COR-L47 (cell line): ENCODE results near the gene NFE2.
"Not testable (repeated sequence)": the region's sequence is repeated elsewhere in the genome, so short reads cannot be mapped to it uniquely, and the experiment has no call there.

Experiments
- DNase-seq: peaks from one replicate; lab custom pipeline; 2025; lab: John Stamatoyannopoulos, UW

Gene NFE2

GRCh38 chr12:54282949-54283593 lies 17.7 kb downstream of the NFE2 start:
- no peak for DNase-seq

GRCh38 chr12:54281694-54282093 lies 19.1 kb downstream of the NFE2 start:
- DNase-seq: not testable (repeated sequence)

GRCh38 chr12:54281261-54281638 lies 19.6 kb downstream of the NFE2 start:
- DNase-seq: not testable (repeated sequence)

- DNase-seq: peak; percentile 99
Measured at GRCh38 chr12:54280468-54281260, 20.2 kb downstream of the NFE2 start, which contains the start of gene HNRNPA1. TSS of gene HNRNPA1 (plus strand) at chr12:54280726. CDS start at chr12:54280808, 82 bp downstream.

- DNase-seq: peak; percentile 99
Measured at GRCh38 chr12:54279632-54280467, 21.0 kb downstream of the NFE2 start, which contains the start of gene CBX5. TSS of gene CBX5 (minus strand) at chr12:54280122. CDS start at chr12:54257650, 22,472 bp downstream.

- no peak for DNase-seq
Measured at GRCh38 chr12:54279227-54279631, 21.6 kb downstream of the NFE2 start.

GRCh38 chr12:54277823-54278276 lies 23.0 kb downstream of the NFE2 start:
- DNase-seq: no peak

GRCh38 chr12:54276368-54276767 lies 24.4 kb downstream of the NFE2 start:
- no peak for DNase-seq

- peak; percentile 65 for DNase-seq
Measured at GRCh38 chr12:54273981-54274380, 26.8 kb downstream of the NFE2 start.

GRCh38 chr12:54272214-54272613 lies 28.6 kb downstream of the NFE2 start:
- DNase-seq: no peak

GRCh38 chr12:54270345-54270744 lies 30.5 kb downstream of the NFE2 start:
- no peak for DNase-seq

GRCh38 chr12:54266852-54267251 lies 34.0 kb downstream of the NFE2 start:
- no peak for DNase-seq

GRCh38 chr12:54265364-54265812 lies 35.4 kb downstream of the NFE2 start:
- no peak for DNase-seq

- DNase-seq: no peak
Measured at GRCh38 chr12:54262403-54262925, 38.4 kb downstream of the NFE2 start.

GRCh38 chr12:54261815-54262402 lies 38.9 kb downstream of the NFE2 start:
- no peak for DNase-seq

GRCh38 chr12:54259194-54260011 lies 41.4 kb downstream of the NFE2 start:
- DNase-seq: peak; percentile 94

- no peak for DNase-seq
Measured at GRCh38 chr12:54258201-54258681, 42.6 kb downstream of the NFE2 start.

- no peak for DNase-seq
Measured at GRCh38 chr12:54257332-54257731, 43.5 kb downstream of the NFE2 start.

GRCh38 chr12:54253240-54253639 lies 47.6 kb downstream of the NFE2 start:
- no peak for DNase-seq

GRCh38 chr12:54251667-54252284 lies 49.0 kb downstream of the NFE2 start:
- DNase-seq: no peak
